GM23248 (cell line): ENCODE data around the gene TTPAL. TPM values are rescaled to one million over a fixed set of nuclear protein-coding genes. Genes with fewer than 3 reads are reported as not detected.

Experiments used
- DNase-seq: peaks from one replicate; pipeline ENCODE4 v3.0.0-alpha.2; 2015
- H2AFZ ChIP-seq: fragments of 200-600 bp; sonication (generic); 2 replicates; pipeline ENCODE4 v1.6.1; 2016; ENCODE audit warnings: antibody characterized with exemption
- H3F3A ChIP-seq: fragments of 200-600 bp; sonication (generic); 2 replicates; pipeline ENCODE4 v1.6.1; 2016; ENCODE audit warnings: mild to moderate bottlenecking, antibody characterized with exemption, mixed run types; ENCODE audit not compliant: insufficient read depth
- H3K27ac ChIP-seq: fragments of 200-600 bp; sonication (generic); 2 replicates; pipeline ENCODE4 v1.5.1; 2016; ENCODE audit warnings: mild to moderate bottlenecking
- H3K27me3 ChIP-seq: fragments of 200-600 bp; sonication (generic); replicated peaks from 2 replicates; pipeline ENCODE4 v1.6.1; 2016; ENCODE audit warnings: mild to moderate bottlenecking; ENCODE audit not compliant: insufficient read depth
- H3K36me3 ChIP-seq: fragments of 200-600 bp; sonication (generic); 2 replicates; pipeline ENCODE4 v1.6.1; 2016; ENCODE audit warnings: low read depth, mild to moderate bottlenecking
- H3K4me1 ChIP-seq: fragments of 200-600 bp; sonication (generic); 2 replicates; pipeline ENCODE4 v1.6.1; 2016; ENCODE audit warnings: mild to moderate bottlenecking; ENCODE audit not compliant: insufficient read depth
- H3K4me2 ChIP-seq: fragments of 200-600 bp; sonication (generic); one replicate; pipeline ENCODE4 v1.6.1; 2016; ENCODE audit warnings: mild to moderate bottlenecking; ENCODE audit not compliant: unreplicated experiment
- H3K4me3 ChIP-seq: fragments of 200-600 bp; sonication (generic); 2 replicates; pipeline ENCODE4 v1.5.1; 2016; ENCODE audit warnings: mild to moderate bottlenecking
- H3K79me2 ChIP-seq: fragments of 200-600 bp; sonication (generic); 2 replicates; pipeline ENCODE4 v1.6.1; 2016; ENCODE audit warnings: mild to moderate bottlenecking; ENCODE audit not compliant: insufficient read depth
- H3K9ac ChIP-seq: fragments of 200-600 bp; sonication (generic); 2 replicates; pipeline ENCODE4 v1.6.1; 2016; ENCODE audit warnings: mild to moderate bottlenecking
- H3K9me2 ChIP-seq: fragments of 200-600 bp; sonication (generic); 2 replicates; pipeline ENCODE4 v1.6.1; 2016; ENCODE audit warnings: mixed run types, mild to moderate bottlenecking, moderate library complexity; ENCODE audit not compliant: insufficient read depth
- H3K9me3 ChIP-seq: fragments of 200-600 bp; sonication (generic); one replicate; pipeline ENCODE4 v1.6.1; 2017; ENCODE audit warnings: low read depth
- H4K20me1 ChIP-seq: fragments of 200-600 bp; sonication (generic); 2 replicates; pipeline ENCODE4 v1.6.0; 2016; ENCODE audit not compliant: insufficient read depth
- EZH2 ChIP-seq: fragments of 200-600 bp; sonication (generic); IDR thresholded peaks from 2 replicates; pipeline ENCODE4 v1.6.1; 2018; ENCODE audit warnings: antibody characterized with exemption, mild to moderate bottlenecking; ENCODE audit not compliant: insufficient read depth, poor library complexity, severe bottlenecking
- EZH2phosphoT487 ChIP-seq: fragments of 200-600 bp; sonication (generic); IDR thresholded peaks from 2 replicates; pipeline ENCODE4 v1.6.1; 2018; ENCODE audit warnings: antibody characterized with exemption, moderate library complexity, mild to moderate bottlenecking, low read depth; ENCODE audit not compliant: insufficient read depth
- WGBS, 2 experiments: methylation state at CpG; one replicate each; pipeline ENCODE4 v1.1.6; 2015 to 2017; ENCODE audit warnings: low lambda C conversion rate in 2 of 2, low coverage in 1 of 2; ENCODE audit errors: missing lambda C conversion rate in 2 of 2; 5-methylcytosine and 5-hydroxymethylcytosine counted together
- in situ Hi-C: fragments of 300-500 bp; cut with MboI; formaldehyde crosslinking; loops from 2 replicates; pipeline ENCODE4 v1.15.0; 2020
- polyA plus RNA-seq: library from polyadenylated mRNA; unstranded; fragments of >200 nt; fragmentation: Nextera tagmentation; extraction: Ambion mirVana; gene quantifications from 2 replicates; pipeline ENCODE4 v1.2.1, GENCODE V29; 2016
- total RNA-seq: library from RNA; depleted of rRNA; stranded (reverse); fragments of >200 nt; shearing (Covaris generic); gene quantifications from 2 replicates; pipeline ENCODE4 v1.2.3, GENCODE V29; 2014

TTPAL gene
- total and polyA plus RNA-seq, 2 experiments from 2014 or later = 11.8 to 19.6 TPM

GRCh38 chr20:44494266-44494665, 18.6 kb downstream of the TTPAL start:
- in situ Hi-C loops = no loop called here
- H3K79me2 ChIP-seq = peaks cover 37% of the 10 kb centered on the region
- H4K20me1 ChIP-seq = no peaks in the 10 kb centered on the region
- no peak overlapping the region for H3K4me3 ChIP-seq
- H3F3A ChIP-seq = peaks cover 86% of the 10 kb centered on the region
- no peaks in the 10 kb centered on the region for H3K9me2 ChIP-seq
- WGBS, 2 experiments = 86 to 95% methylated on average over 1 of the region's 1 CpG
- H3K4me2 ChIP-seq = peak overlapping the region; percentile 43
- H3K27ac ChIP-seq = peak overlapping the region; percentile 99
- peak; percentile 67 for DNase-seq
- peaks cover 71% of the 10 kb centered on the region for H3K4me1 ChIP-seq
- peak overlapping the region; percentile 83 for H3K9ac ChIP-seq
- no peak for TF ChIP-seq EZH2phosphoT487
- no peak for TF ChIP-seq EZH2
- H3K9me3 ChIP-seq = no peaks in the 10 kb centered on the region
- peaks cover 22% of the 10 kb centered on the region for H3K36me3 ChIP-seq
- no peaks in the 10 kb centered on the region for H3K27me3 ChIP-seq
- H2AFZ ChIP-seq = no peak overlapping the region

DNA sequence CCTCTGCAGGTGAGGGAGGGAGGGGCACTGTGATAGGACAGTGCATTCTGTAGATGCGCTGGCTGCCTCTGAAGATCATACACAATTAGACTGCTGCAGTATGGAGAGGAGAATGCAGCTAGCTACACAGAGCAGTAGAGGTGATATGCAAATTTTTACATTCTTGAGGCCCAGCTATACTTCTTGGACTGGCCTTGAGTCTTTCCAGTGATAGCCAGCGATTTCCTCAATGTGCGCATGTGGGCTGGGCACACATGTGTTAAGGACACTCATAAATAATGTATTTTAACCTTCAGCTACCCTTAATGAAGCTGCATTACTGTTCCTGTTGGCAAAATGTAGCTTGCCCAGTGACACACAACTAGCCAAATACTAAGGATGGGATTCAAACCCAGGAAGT, 19.0 kb downstream of the TTPAL start:
- H3K9me3 ChIP-seq = no peaks in the 10 kb centered on the region
- TF ChIP-seq EZH2 (no peak), EZH2phosphoT487 (no peak)
- in situ Hi-C loops = no loop called here
- peak overlapping the region; percentile 99 for H3K27ac ChIP-seq
- no peaks in the 10 kb centered on the region for H4K20me1 ChIP-seq
- H3K36me3 ChIP-seq = peaks cover 22% of the 10 kb centered on the region
- no peak overlapping the region for H2AFZ ChIP-seq
- peaks cover 90% of the 10 kb centered on the region for H3F3A ChIP-seq
- H3K9ac ChIP-seq = peak overlapping the region; percentile 83
- peaks cover 71% of the 10 kb centered on the region for H3K4me1 ChIP-seq
- peaks cover 39% of the 10 kb centered on the region for H3K79me2 ChIP-seq
- H3K27me3 ChIP-seq = no peaks in the 10 kb centered on the region
- 96 to 97% methylated on average over 3 of the region's 3 CpGs for WGBS, 2 experiments
- no peaks in the 10 kb centered on the region for H3K9me2 ChIP-seq
- H3K4me3 ChIP-seq = no peak overlapping the region
- peak overlapping the region; percentile 43 for H3K4me2 ChIP-seq
- DNase-seq = no peak

- Histone ChIP-seq H3F3A (peaks cover 90% of the 10 kb centered on the region), H3K36me3 (peaks cover 22% of the 10 kb centered on the region), H3K9me2 (no peaks in the 10 kb centered on the region), H2AFZ (no peak overlapping the region), H3K4me1 (peaks cover 67% of the 10 kb centered on the region), H3K27me3 (no peaks in the 10 kb centered on the region), H3K9me3 (no peaks in the 10 kb centered on the region), H3K9ac (peak overlapping the region; percentile 83), H4K20me1 (no peaks in the 10 kb centered on the region), H3K4me2 (peak overlapping the region; percentile 43), H3K4me3 (peak overlapping the region; percentile 0; the same call in 1 of the 2 replicates), H3K27ac (peak overlapping the region; percentile 99), H3K79me2 (peaks cover 38% of the 10 kb centered on the region)
- in situ Hi-C loops = no loop called here
- TF ChIP-seq EZH2 (no peak), EZH2phosphoT487 (no peak)
- 92 to 100% methylated on average over 1 of the region's 1 CpG for WGBS, 2 experiments
- DNase-seq = peak; percentile 84
Measured at GRCh38 chr20:44495257-44495656, 19.6 kb downstream of the TTPAL start.

- Histone ChIP-seq H3K27me3 (no peaks in the 10 kb centered on the region), H2AFZ (no peak overlapping the region), H3K9me2 (no peaks in the 10 kb centered on the region), H3K79me2 (peaks cover 39% of the 10 kb centered on the region), H3F3A (peaks cover 93% of the 10 kb centered on the region), H3K4me2 (peak overlapping the region; percentile 56), H3K9ac (peak overlapping the region; percentile 83), H3K4me1 (peaks cover 62% of the 10 kb centered on the region), H3K27ac (peak overlapping the region; percentile 99), H3K4me3 (peak overlapping the region; percentile 9; the same call in 1 of the 2 replicates), H3K36me3 (peaks cover 25% of the 10 kb centered on the region), H4K20me1 (no peaks in the 10 kb centered on the region), H3K9me3 (no peaks in the 10 kb centered on the region)
- in situ Hi-C loops = no loop called here
- WGBS, 2 experiments = 30 to 31% methylated on average over 3 of the region's 3 CpGs
- peak; percentile 97 for DNase-seq
- no peak for TF ChIP-seq EZH2phosphoT487
- TF ChIP-seq EZH2 = no peak
Measured at GRCh38 chr20:44495802-44496481, 20.3 kb downstream of the TTPAL start.
